GM19023 (cell line): ENCODE results near the gene VPS33A.

Source experiments
- ATAC-seq: cut with Tn5 transposase; IDR thresholded peaks from one replicate; pipeline ENCODE4 v1.9.1; 2021; ENCODE audit warnings: mild to moderate bottlenecking, moderate library complexity; ENCODE audit not compliant: unreplicated experiment

Gene VPS33A

GRCh38 chr12:122184517-122184916 is 81.8 kb downstream of the VPS33A start:
- no peak for ATAC-seq

- ATAC-seq: no peak
Measured at GRCh38 chr12:122183588-122183940, 82.7 kb downstream of the VPS33A start.

- no peak for ATAC-seq
Measured at GRCh38 chr12:122182887-122183587, 83.3 kb downstream of the VPS33A start, which contains the start of gene LRRC43. LRRC43 (plus strand) TSS chr12:122183123; CDS start chr12:122183145, 22 bp downstream.
